GM19467 (cell line): ENCODE results near the gene WNT3A.
"Not testable (repeated sequence)": the region's sequence is repeated elsewhere in the genome, so short reads cannot be mapped to it uniquely, and the experiment has no call there.

Experiments used
- ATAC-seq: cut with Tn5 transposase; IDR thresholded peaks from one replicate; pipeline ENCODE4 v1.9.1; 2021; ENCODE audit warnings: mild to moderate bottlenecking, moderate library complexity; ENCODE audit not compliant: unreplicated experiment

Gene WNT3A, protein sequence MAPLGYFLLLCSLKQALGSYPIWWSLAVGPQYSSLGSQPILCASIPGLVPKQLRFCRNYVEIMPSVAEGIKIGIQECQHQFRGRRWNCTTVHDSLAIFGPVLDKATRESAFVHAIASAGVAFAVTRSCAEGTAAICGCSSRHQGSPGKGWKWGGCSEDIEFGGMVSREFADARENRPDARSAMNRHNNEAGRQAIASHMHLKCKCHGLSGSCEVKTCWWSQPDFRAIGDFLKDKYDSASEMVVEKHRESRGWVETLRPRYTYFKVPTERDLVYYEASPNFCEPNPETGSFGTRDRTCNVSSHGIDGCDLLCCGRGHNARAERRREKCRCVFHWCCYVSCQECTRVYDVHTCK

DNA sequence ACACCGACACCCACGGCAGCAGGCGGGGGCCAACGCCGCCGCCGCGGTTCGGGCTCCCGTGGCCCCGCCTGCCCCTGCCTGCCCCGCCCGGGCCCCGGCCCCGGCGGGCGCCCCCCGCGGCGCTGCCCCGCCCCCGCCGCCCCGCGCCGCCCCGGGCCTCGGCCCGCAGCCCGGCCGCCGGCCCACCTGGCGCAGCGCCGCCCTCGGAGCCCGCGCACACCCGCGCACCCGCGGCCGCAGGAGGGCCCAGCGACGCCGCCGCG, at the start of gene WNT3A:
WNT3A (plus strand) TSS at position 213 of the 263 bp plus-strand sequence. CDS start 131 bp downstream, outside the sequence.
- no peak for ATAC-seq

DNA sequence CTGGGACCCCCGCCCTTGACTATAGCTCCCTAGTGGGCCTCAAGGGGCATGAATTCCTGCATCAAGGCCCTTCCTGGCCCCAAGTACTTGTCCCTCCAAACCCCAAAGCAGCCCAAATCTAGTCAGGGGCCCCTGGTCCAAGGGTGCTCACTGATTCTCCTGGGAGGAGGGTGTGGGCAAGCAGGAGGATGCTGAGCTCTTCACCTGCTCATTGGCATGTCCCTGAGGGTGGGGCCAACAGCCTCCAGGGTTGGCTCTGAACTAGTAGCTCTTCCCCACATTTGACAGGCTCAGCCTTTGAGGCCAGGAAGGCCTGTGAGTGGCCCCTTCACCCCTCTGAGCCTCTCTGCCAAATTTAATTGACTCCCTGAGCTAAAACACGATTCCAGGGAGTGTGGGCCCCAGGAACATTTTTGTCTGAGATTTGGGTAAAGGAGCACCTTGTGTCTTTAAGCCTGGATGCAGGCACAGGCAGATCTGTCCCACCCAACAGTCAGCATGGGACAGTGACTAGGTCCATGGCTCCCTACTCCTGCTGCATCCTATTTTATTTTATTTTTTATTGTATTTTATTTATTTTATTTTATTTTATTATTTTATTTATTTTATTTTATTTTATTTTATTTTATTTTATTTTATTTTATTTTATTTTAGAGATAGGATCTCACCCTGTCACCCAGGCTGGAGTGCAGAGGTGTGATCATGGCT, 48.0 kb upstream of the WNT3A start:
- no peak for ATAC-seq

DNA sequence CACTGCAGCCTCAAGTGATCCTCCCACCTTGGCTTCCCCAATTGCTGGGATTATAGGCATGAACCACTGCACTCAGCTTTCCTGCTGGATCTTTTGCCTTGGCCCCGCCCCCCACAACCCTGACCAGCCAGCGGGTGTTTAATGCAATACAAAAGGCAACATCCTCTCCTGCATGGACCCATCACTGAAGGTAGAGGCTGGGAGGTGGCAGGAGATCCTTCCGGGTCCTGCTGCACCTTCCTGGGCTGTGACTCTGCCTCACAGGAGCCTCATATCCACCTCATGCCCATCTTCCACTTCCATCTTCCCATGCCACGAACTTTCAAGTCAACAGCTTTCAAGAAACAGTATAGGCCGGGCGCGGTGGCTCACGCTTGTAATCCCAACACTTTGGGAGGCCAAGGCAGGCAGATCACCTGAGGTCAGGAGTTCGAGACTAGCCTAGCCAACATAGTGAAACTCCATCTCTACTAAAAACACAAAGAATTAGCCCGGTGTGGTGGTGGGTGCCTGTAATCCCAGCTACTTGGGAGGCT, 47.4 kb upstream of the WNT3A start:
- ATAC-seq: no peak

DNA sequence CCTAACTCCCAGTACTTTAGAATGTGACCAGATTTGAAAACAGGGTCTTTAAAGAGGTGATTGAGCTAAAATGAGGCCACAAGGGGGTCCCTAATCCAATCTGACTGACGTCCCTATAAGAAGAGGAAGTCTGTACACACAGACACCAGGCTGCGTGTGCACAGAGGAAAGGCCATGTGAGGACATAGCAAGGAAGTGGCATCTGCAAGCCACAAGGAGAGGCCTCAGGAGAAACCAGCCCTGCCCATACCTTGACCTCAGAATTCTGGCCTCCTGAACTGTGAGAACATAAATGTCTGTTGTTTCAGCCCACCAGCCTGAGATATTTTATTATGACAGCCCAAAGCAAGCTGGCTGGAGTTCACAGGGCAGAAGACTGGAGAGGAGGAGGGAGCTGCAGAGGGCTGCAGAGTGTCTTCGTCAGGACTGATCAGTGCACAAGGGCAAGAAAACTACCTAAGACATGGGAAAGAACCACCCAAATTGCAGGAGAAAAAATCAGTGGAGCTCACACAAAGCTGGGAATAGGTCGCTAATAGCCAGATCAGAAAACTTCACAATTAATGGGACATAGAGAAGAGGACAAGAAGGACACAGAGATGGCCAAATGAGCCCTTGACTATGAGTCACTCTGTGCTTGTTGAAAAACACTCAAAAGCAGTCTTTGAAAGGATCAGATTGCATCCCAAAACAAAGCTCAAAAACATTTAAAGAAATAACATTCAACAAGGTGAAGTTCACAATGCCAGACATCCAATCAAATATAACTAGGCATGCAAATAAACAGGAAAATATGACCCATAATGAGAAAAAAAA, 44.9 kb upstream of the WNT3A start:
- ATAC-seq: no peak

DNA sequence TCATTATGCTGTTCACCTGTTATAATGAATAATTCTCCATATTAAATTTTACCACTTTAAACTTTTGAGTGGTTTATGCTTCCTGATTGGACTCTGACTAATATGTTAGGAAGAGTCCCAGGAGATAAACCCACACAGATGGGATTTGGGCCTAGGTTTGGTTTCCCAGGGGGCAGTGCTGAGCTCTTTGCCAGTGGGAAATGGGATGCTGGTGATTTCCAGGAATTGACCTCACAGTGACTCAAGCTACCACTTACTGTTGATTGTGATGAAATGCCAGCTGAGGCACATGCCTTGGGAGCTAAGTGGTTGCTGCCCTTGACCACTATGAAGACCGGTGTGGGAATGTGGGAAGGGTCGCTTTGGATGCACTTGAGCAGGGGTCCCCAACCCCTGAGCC, 40.1 kb upstream of the WNT3A start:
- not testable (repeated sequence) for ATAC-seq

DNA sequence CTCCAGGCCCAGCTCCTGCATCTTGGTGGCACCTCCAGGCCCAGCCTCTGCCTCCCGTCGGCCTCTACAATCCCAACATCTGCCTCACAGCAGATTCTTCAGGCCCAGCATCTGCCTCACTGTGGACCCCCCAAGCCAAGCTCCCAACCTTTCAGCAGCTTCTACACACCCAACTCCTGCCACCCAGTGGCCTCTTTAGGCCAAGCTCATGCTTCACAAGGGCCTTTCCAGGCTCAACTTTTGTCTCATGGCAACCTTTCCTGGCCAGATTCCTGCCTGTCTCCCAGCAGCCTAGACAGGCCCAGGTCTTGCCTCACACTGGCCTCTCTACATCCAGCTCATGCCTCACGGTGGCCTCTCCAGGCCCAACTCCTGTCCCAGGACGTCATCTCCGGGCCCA, 39.0 kb upstream of the WNT3A start:
- ATAC-seq: not testable (repeated sequence)

DNA sequence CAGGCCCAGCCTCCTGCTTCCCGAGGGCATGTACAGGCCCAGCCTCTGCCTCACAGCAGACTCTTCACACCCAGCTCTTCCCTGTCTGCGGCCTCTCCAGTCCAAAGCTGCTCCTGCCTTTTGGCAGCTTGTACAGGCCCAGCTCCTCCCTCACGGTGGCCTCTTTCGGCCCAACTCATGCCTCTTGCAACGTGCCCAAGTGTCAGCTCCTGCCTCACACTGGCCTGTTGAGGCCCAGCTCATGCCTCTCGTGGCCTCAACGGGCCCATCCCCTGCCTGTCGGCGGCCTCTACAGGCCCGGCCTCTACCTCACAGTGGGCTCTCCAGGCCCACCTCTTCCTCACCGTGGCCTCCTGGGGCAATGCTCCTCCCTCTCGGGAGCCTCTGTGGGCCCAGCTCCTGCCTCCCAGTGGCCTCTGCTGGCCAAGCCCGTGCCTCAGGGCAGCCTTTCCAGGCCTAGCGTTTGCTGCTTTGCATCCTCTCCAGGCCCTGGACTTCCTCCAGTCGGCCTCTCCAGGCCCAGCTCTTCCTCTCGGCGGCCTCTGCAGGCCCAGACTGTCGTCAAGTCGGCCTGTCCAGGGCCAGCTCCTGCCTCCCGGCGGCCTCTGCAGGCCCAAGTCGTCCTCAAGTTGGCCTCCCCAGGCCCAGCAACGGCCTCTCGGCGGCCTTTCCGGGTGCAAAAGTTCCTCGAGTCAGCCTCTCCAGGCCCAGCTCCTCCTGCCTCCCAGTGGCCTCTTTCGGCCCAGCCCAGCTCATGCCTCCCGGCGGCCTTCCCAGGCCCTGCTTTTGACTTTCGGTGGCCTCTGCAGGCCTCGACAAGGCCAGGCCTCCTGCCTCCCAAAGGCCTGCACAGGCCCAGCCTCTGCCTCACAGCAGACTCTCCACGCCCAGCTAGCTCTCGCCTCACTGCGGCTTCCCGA, 36.5 kb upstream of the WNT3A start:
- ATAC-seq: not testable (repeated sequence)

DNA sequence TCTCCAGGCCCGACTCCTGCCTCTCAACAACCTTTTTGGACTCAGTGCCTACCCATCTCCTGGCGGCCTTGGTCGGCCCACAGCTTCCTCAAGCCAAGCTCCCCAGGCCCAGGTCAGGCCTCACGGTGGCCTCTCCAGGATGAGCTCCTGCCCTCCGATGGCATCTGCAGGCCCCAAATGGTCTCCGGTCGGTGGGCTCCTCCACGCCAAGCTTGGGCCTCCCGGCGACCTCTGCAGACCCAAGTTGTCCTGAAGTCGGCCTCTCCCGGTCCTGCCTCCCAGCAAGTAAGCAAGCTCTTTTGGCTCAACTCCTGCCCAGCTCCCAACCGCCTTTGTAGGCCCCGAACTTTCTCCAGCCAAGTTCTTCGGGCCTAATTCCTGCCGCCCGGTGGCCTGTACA, 35.6 kb upstream of the WNT3A start:
- not testable (repeated sequence) for ATAC-seq

DNA sequence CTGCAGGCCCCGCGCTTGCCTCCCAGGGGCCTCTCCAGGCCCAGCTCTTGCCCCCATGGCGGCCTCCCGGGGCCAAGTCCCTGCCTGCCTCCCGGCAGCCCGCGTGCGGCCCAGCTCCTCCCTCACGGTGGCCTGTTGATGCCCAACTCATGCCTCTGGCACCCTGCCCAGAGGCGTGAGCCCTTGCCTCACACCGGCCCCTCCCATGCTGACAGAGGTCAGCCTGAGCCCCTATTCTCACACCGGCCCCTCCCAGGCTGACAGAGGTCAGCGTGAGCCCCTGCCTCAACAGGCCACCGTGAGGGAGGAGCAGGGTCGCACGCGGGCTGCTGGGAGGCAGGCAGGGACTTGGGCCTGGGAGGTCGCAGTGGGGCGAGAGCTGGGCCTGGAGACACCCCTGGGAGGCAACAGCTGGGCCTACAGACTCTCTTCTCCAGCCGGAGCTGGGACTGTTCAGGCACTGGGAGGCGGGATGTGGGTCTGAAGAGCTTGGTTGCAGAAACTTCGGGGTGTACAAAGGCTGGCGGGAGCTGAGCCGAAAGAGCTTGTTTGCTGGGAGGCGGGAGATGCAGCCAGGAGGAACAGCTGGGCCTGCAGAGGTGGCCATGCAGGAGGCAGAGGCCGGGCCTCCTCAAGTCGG, 35.0 kb upstream of the WNT3A start:
- not testable (repeated sequence) for ATAC-seq

DNA sequence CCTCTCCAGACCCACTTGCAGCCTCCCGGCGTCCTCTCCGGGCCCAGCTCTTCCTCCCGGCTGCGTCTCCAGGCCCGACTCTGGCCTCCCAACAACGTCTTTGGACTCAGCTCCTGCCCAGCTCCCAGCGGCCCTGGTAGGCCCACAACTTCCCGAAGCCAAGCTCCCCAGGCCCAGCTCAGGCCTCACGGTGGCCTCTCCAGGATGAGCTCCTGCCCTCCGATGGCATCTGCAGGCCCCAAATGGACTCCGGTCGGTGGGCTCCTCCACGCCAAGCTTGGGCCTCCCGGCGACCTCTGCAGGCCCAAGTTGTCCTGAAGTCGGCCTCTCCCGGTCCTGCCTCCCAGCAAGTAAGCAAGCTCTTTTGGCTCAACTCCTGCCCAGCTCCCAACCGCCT, 34.5 kb upstream of the WNT3A start:
- not testable (repeated sequence) for ATAC-seq

DNA sequence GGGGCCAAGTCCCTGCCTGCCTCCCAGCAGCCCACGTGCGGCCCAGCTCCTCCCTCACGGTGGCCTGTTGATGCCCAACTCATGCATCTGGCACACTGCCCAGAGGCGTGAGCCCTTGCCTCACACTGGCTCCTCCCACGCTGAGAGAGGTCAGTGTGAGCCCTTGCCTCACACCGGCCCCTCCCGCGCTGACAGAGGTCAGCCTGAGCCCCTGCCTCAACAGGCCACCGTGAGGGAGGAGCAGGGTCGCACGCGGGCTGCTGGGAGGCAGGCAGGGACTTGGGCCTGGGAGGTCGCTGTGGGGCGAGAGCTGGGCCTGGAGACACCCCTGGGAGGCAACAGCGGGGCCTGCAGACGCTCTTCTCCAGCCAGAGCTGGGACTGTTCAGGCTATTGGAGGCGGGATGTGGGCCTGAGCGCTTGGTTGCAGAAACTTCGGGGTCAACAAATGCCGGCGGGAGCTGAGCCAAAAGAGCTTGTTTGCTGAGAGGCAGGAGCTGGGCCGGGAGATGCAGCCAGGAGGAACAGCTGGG, 33.9 kb upstream of the WNT3A start:
- ATAC-seq: not testable (repeated sequence)

DNA sequence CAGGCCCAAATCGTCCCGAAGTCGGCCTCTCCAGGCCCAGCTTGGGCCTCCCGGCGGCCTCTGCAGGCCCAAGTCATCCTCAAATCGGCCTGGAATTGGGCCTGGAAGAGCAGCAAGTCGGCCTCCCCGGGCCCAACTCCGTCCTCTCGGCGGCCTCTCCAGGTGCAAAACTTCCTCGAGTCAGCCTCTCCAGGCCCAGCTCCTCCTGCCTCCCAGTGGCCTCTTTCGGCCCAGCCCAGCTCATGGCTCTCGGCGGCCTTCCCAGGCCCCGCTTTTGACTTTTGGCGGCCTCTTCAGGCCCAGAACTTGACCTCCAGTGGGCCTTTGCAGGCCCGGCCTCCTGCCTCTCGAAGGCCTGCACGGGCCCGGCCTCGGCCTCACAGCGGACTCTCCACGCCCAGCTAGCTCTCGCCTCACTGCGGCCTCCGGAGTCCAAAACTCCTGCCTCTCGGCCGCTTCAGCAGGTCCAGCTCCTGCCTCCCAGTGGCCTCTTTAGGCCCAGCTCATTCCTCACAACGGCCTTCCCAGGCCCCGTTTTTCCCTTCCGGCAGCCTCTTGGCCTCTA, 33.0 kb upstream of the WNT3A start:
- not testable (repeated sequence) for ATAC-seq

DNA sequence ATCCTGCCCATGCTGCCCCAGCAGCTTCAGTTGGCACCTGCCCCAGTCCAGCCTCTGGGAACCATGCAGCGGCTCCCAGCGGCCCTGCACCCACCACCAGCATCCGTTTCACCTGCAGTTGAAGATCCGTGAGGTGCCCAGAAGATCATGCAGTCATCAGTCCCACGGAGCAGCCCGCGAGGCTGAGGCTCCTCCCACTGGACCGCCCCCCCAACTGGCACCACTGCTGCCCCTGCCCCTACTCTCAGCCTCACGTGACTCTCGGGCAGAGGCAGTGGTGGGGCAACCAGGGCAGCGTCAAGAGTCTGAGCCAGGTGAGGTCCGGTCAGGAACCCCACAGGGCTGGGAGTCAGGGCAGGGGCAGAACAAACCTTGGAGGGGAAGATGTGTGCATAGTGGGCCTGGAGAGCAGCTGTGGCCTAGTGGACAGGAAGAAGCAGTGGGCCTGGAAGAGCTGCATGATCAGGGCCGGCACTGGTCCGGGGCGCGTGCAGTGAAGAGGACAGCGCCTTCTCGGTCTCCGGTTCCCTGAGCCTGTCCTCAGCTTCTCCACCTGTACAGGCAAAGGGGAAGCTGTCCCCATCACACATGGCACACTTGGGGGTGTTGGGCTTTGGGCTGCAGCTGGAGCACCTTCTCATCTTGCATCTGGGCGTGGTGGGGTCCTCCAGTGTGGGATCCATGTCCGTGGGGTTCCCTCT, 31.1 kb upstream of the WNT3A start:
- ATAC-seq: not testable (repeated sequence)

DNA sequence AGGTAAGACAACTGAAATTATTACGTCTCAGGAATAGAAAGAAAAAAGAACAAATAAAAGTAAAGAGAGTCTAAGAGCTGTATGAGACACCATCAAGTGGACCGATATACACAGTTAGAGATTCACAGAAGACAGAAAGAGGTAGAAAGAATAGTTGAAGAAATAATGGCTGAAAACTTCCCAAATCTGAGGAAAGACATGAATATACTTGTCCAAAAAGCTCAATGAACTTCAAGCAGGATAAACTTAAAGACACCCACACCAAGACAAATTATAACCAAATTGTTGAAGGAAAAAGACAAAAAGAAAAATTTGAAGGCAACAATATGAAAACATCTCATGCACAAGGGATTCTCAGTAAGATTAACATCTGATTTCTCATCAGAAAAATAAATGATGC, 19.6 kb upstream of the WNT3A start:
- ATAC-seq: no peak

DNA sequence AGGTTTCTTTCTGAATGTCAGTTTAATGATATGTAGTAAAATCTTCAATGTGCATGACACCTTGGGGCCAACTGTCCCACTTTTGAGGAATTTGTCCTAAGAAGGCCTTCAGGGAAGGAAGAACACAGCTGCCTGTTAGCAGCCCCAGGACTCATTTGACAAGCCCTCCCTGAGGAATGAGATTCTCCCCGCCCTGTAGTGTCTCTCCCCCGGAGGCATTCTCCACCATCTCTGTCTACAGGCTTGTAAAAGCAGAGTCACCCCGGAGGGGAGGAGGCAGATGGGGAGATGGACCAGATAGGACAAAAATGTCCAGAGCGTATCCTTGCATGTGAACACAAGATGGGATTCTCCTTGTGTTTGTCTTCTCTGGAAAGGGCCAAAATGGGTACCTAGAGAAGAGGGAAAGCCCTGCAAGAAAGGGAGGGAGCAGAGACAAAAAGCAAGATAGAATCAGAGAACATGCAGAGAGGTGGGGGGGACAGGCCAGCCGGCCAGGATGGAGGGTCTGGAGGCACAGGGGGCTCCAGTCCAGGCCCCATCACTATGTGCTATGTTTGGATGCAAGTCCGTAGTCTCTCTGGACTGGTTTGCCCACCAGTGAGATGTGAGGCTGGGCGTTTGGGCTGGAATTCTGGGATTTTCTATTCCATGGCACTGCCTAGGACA, 12.0 kb upstream of the WNT3A start:
- no peak for ATAC-seq

DNA sequence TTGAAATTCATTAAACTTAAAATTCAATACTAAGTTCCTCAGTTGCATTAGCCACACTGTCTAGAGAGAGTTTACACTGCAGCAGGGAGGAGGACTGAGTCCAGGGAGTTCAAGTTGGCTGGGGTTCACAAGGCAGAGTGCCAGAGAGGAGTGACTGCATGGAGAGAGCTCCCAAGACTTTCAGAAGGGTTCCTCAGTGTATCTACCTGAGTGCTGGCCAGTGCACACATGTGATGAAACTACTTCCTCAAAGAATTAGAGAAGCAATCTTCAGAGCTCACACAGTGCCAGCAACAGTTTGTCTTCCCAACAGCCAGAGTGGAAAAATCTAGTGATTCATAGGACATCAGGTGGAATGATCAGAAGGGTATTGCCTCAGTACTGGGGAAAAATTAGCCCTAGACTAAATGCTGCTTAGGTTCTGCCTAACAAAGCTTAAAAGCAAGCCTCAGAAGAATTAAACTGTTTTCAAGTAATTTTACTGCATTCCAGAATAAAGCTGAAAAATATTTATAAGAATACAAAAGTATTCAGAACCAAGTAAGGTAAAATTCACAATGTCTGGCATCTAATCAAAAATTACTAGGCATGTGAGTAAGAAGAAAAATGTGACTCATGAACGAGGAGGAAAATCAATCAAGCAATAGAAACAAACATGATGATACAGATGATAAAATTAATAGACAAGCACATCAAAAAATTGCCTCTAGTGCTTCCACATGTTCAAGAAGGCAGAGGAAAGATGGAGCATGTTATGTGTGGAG, 10.4 kb upstream of the WNT3A start:
- no peak for ATAC-seq

DNA sequence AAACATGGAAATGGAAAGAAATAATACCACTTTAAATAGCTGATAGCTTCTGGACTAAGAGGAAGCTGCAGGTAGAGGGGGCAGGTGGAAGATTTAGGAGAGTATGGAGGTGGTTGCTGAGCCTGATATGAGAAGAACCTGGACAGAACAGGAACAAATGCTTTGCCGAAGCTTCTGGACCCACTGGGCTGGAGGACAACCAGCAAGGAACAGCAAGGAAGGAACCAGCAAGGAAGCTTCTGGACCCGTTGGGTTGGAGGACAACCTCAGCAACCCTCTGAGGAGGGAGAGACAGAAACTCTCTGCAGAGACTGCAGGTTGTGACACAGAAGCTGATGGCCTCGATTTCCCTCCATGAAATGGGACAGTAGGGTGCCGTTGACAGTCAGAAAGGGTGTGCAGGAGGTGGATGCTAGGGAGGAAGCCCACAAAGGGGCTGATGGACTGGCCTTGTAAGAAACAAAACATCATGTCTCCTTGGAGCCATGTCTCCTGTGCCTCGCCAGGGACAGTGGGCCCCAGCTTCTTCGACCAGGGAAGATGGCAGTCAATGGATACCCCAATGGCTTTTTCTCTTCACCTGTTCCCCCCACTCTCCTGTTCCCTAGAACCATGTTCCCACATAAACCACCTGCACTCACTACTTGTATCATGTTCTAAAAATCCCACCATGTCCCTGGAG, 8.3 kb upstream of the WNT3A start:
- no peak for ATAC-seq
